ENCODE data around the gene TOP3A.

TOP3A gene

GRCh38 chr17:18224387-18225120 lies 90.2 kb downstream of the TOP3A start:
- peak overlapping the region; percentile 81 for H3K4me3 Mint-ChIP-seq
- H3K36me3 Mint-ChIP-seq = no peaks in the 10 kb centered on the region
- H3K27ac Mint-ChIP-seq = no peak overlapping the region

GRCh38 chr17:18224053-18224386 lies 90.8 kb downstream of the TOP3A start:
- Mint-ChIP-seq H3K27ac (no peak overlapping the region), H3K36me3 (no peaks in the 10 kb centered on the region), H3K9me3 (no peaks in the 10 kb centered on the region), H3K27me3 (no peaks in the 10 kb centered on the region), H3K4me3 (no peak overlapping the region), H3K4me1 (peaks cover 27% of the 10 kb centered on the region)

More at GRCh38 chr17:18224387-18225120, 90.2 kb downstream of the TOP3A start:
- Mint-ChIP-seq H3K27me3 (no peaks in the 10 kb centered on the region), H3K9me3 (no peaks in the 10 kb centered on the region), H3K4me1 (peaks cover 29% of the 10 kb centered on the region)

Measured in activated naive CD4-positive, alpha-beta T cell treated with anti-CD3 and anti-CD28 coated beads, Interleukin-2, amount 50 U/mL, for 24 hours (primary cell).